ENCODE results near the gene ABHD16B. TPM values are rescaled to one million over a fixed set of nuclear protein-coding genes. Genes with fewer than 3 reads are reported as not detected.

The ABHD16B gene
- not detected in 2 replicates for total RNA-seq

GRCh38 chr20:63861365-63861934 is at the start of gene ABHD16B:
ABHD16B (plus strand) TSS chr20:63861498; CDS start chr20:63861541, 43 bp downstream.

GRCh38 chr20:63830841-63831588 is 30.3 kb upstream of the ABHD16B start, which contains the start of gene ZBTB46:
ZBTB46 (minus strand) TSS chr20:63831264; CDS start chr20:63790757, 40,507 bp downstream.

GRCh38 chr20:63864978-63865640 is 3.8 kb downstream of the ABHD16B start, which contains the start of gene TPD52L2:
TPD52L2 (plus strand) TSS chr20:63865270; CDS start chr20:63865366, 96 bp downstream.

GRCh38 chr20:63894358-63895201 is 33.3 kb downstream of the ABHD16B start, which contains the start of gene DNAJC5:
DNAJC5 (plus strand) TSS chr20:63895126; CDS start chr20:63928346, 33,220 bp downstream.

Other genes with a start within 250 kb of the ABHD16B start
- 10.6 and 14.4 TPM in 2 replicates for gene GMEB2, start 234.4 kb upstream of the ABHD16B start, total RNA-seq
- gene STMN3, start 208.1 kb upstream of the ABHD16B start, total RNA-seq = 27.2 and 36.7 TPM in 2 replicates
- 12.2 and 14.7 TPM in 2 replicates for gene RTEL1, start 203.2 kb upstream of the ABHD16B start, total RNA-seq
- gene TNFRSF6B, start 164.8 kb upstream of the ABHD16B start, total RNA-seq = 24.3 and 66.5 TPM in 2 replicates
- gene ARFRP1, start 153.5 kb upstream of the ABHD16B start, total RNA-seq = 39.0 and 42.9 TPM in 2 replicates
- gene ZGPAT, start 153.5 kb upstream of the ABHD16B start, total RNA-seq = 19.9 and 24.1 TPM in 2 replicates
- 6.1 and 9.3 TPM in 2 replicates for gene LIME1, start 124.8 kb upstream of the ABHD16B start, total RNA-seq
- gene SLC2A4RG, start 121.7 kb upstream of the ABHD16B start, total RNA-seq = 39.1 and 85.3 TPM in 2 replicates
- gene ZBTB46, start 30.2 kb upstream of the ABHD16B start, total RNA-seq = 9.9 and 17.5 TPM in 2 replicates
- 194 and 202 TPM in 2 replicates for gene TPD52L2, start 3.8 kb downstream of the ABHD16B start, total RNA-seq
- gene DNAJC5, start 33.6 kb downstream of the ABHD16B start, total RNA-seq = 54.8 and 77.4 TPM in 2 replicates
- gene UCKL1, start 94.9 kb downstream of the ABHD16B start, total RNA-seq = 21.4 and 22.7 TPM in 2 replicates
- gene ZNF512B, start 108.4 kb downstream of the ABHD16B start, total RNA-seq = 7.6 and 11.6 TPM in 2 replicates
- gene SAMD10, start 118.1 kb downstream of the ABHD16B start, total RNA-seq = 0.58 and 0.99 TPM in 2 replicates
- 66.0 and 73.3 TPM in 2 replicates for gene PRPF6, start 119.6 kb downstream of the ABHD16B start, total RNA-seq
- 0.99 and 1.3 TPM in 2 replicates for gene C20orf204, start 174.7 kb downstream of the ABHD16B start, total RNA-seq
- gene SOX18, start 188.1 kb downstream of the ABHD16B start, total RNA-seq = 0.29 TPM in 1 of 2 replicates, not detected in the other
- gene TCEA2, start 201.7 kb downstream of the ABHD16B start, total RNA-seq = 23.7 and 47.3 TPM in 2 replicates
- gene RGS19, start 218.0 kb downstream of the ABHD16B start, total RNA-seq = 7.4 and 48.0 TPM in 2 replicates
- 1.9 and 5.8 TPM in 2 replicates for gene OPRL1, start 218.6 kb downstream of the ABHD16B start, total RNA-seq
- not detected in 2 replicates for gene LKAAEAR1, start 222.9 kb downstream of the ABHD16B start, total RNA-seq
- gene NPBWR2, start 246.1 kb downstream of the ABHD16B start, total RNA-seq = not detected in 2 replicates